ENCODE results near the gene NT5M. TPM values are rescaled to one million over a fixed set of nuclear protein-coding genes. Genes with fewer than 3 reads are reported as not detected.
"Not testable (repeated sequence)": the region's sequence is repeated elsewhere in the genome, so short reads cannot be mapped to it uniquely, and the experiment has no call there.

NT5M gene
- polyA plus RNA-seq: 1 to 10 TPM; 3.2 to 4.6 (median 3.3) TPM

- Mint-ChIP-seq H3K27ac (peak within 1 kb of the TSS; percentile 90 to 99 (median 96)), H3K4me3 (peak within 1 kb of the TSS; percentile 84 to 95 (median 91)), H3K27me3 (ENCODE audit: low read depth in 3 of 3) (peaks cover 7 to 16% (median 10%) of the 10 kb centered on the region in 3 donors), H3K36me3 (no peaks in the 10 kb centered on the region), H3K9me3 (no peaks in the 10 kb centered on the region), H3K4me1 (peaks cover 31 to 36% of the 10 kb centered on the region in 2 donors)
- peak; percentile 62 to 75 (median 69) for DNase-seq
These were observed at the start of gene NT5M for GRCh38 chr17:17303010-17303846. TSS of gene NT5M (plus strand) at chr17:17303373. CDS start at chr17:17303551, 178 bp downstream.

GRCh38 chr17:17253406-17253805 lies 49.8 kb upstream of the NT5M start:
- Mint-ChIP-seq H3K4me1 (no peaks in the 10 kb centered on the region), H3K36me3 (peaks cover 12 to 19% (median 16%) of the 10 kb centered on the region in 3 donors), H3K9me3 (no peaks in the 10 kb centered on the region), H3K4me3 (no peak overlapping the region), H3K27me3 (ENCODE audit: low read depth in 3 of 3) (peaks cover 2% of the 10 kb centered on the region in 3 donors), H3K27ac (no peak overlapping the region)
- no peak for DNase-seq

- Mint-ChIP-seq H3K36me3 (peaks cover 14 to 20% (median 18%) of the 10 kb centered on the region in 3 donors), H3K4me3 (no peak overlapping the region)
- DNase-seq: no peak
These were observed 49.1 kb upstream of the NT5M start for GRCh38 chr17:17254036-17254435.

GRCh38 chr17:17255689-17256088 lies 47.5 kb upstream of the NT5M start:
- not testable (repeated sequence) for H3K27me3 Mint-ChIP-seq (ENCODE audit: low read depth in 3 of 3); H3K4me1 Mint-ChIP-seq; DNase-seq; H3K9me3 Mint-ChIP-seq; H3K27ac Mint-ChIP-seq; H3K4me3 Mint-ChIP-seq
- peaks cover 19 to 32% (median 23%) of the 10 kb centered on the region in 3 donors for H3K36me3 Mint-ChIP-seq

More at GRCh38 chr17:17254036-17254435, 49.1 kb upstream of the NT5M start:
- H3K9me3 Mint-ChIP-seq: no peaks in the 10 kb centered on the region
- peaks cover 2% of the 10 kb centered on the region in 3 donors for H3K27me3 Mint-ChIP-seq (ENCODE audit: low read depth in 3 of 3)
- H3K4me1 Mint-ChIP-seq: no peaks in the 10 kb centered on the region
- no peak overlapping the region for H3K27ac Mint-ChIP-seq

- H3K4me3 Mint-ChIP-seq: no peak overlapping the region
- H3K9me3 Mint-ChIP-seq: no peaks in the 10 kb centered on the region
- H3K27me3 Mint-ChIP-seq (ENCODE audit: low read depth in 3 of 3): peaks cover 2% of the 10 kb centered on the region in 3 donors
- no peak for DNase-seq
- H3K4me1 Mint-ChIP-seq: no peaks in the 10 kb centered on the region
- H3K36me3 Mint-ChIP-seq: peaks cover 19 to 35% (median 23%) of the 10 kb centered on the region in 3 donors
- H3K27ac Mint-ChIP-seq: no peak overlapping the region
These were observed 46.9 kb upstream of the NT5M start for GRCh38 chr17:17256316-17256715.

GRCh38 chr17:17258011-17258410 lies 45.2 kb upstream of the NT5M start:
- Mint-ChIP-seq H3K4me3 (no peak overlapping the region), H3K27me3 (ENCODE audit: low read depth in 3 of 3) (peaks cover 2% of the 10 kb centered on the region in 3 donors), H3K9me3 (no peaks in the 10 kb centered on the region), H3K27ac (peak overlapping the region in 2 of 6 donors; percentile 18 to 35), H3K4me1 (no peaks in the 10 kb centered on the region), H3K36me3 (peaks cover 18 to 30% (median 19%) of the 10 kb centered on the region in 3 donors)
- DNase-seq: no peak

- Mint-ChIP-seq H3K4me1 (no peaks in the 10 kb centered on the region), H3K27ac (peak overlapping the region in 3 of 6 donors; percentile 3 to 12 (median 10)), H3K27me3 (ENCODE audit: low read depth in 3 of 3) (peaks cover 2% of the 10 kb centered on the region in 3 donors), H3K4me3 (no peak overlapping the region), H3K36me3 (peaks cover 14 to 31% (median 22%) of the 10 kb centered on the region in 3 donors), H3K9me3 (no peaks in the 10 kb centered on the region)
- no peak for DNase-seq
These were observed 44.2 kb upstream of the NT5M start for GRCh38 chr17:17258998-17259397.

- Mint-ChIP-seq H3K36me3 (peaks cover 21 to 41% (median 24%) of the 10 kb centered on the region in 3 donors), H3K27me3 (ENCODE audit: low read depth in 3 of 3) (no peaks in the 10 kb centered on the region), H3K27ac (peak overlapping the region in 1 of 6 donors; percentile 17), H3K9me3 (no peaks in the 10 kb centered on the region), H3K4me3 (no peak overlapping the region), H3K4me1 (no peaks in the 10 kb centered on the region)
- DNase-seq: no peak
These were observed 38.7 kb upstream of the NT5M start for GRCh38 chr17:17264430-17264829.

GRCh38 chr17:17269926-17270773 lies 33.0 kb upstream of the NT5M start:
- peaks cover 2 to 5% of the 10 kb centered on the region in 2 donors for H3K4me1 Mint-ChIP-seq
- H3K36me3 Mint-ChIP-seq: peaks cover 11 to 28% (median 15%) of the 10 kb centered on the region in 3 donors
- no peak overlapping the region for H3K4me3 Mint-ChIP-seq
- no peaks in the 10 kb centered on the region for H3K9me3 Mint-ChIP-seq
- DNase-seq: peak in 1 of 3 donors; percentile 15
- H3K27me3 Mint-ChIP-seq (ENCODE audit: low read depth in 3 of 3): peaks cover 0 to 2% (median 0%) of the 10 kb centered on the region in 3 donors
- no peak overlapping the region for H3K27ac Mint-ChIP-seq

GRCh38 chr17:17275971-17276370 lies 27.2 kb upstream of the NT5M start:
- H3K27ac Mint-ChIP-seq: no peak overlapping the region
- H3K4me3 Mint-ChIP-seq: no peak overlapping the region
- peaks cover 3 to 4% (median 4%) of the 10 kb centered on the region in 3 donors for H3K36me3 Mint-ChIP-seq
- peaks cover 1 to 8% (median 3%) of the 10 kb centered on the region in 3 donors for H3K27me3 Mint-ChIP-seq (ENCODE audit: low read depth in 3 of 3)
- no peaks in the 10 kb centered on the region for H3K9me3 Mint-ChIP-seq
- peaks cover 24 to 37% of the 10 kb centered on the region in 2 donors for H3K4me1 Mint-ChIP-seq
- no peak for DNase-seq

GRCh38 chr17:17277431-17277830 lies 25.7 kb upstream of the NT5M start:
- Mint-ChIP-seq H3K4me1 (peaks cover 34 to 51% of the 10 kb centered on the region in 2 donors), H3K4me3 (peak overlapping the region in 1 of 5 donors; percentile 21)

GRCh38 chr17:17279316-17279715 lies 23.9 kb upstream of the NT5M start:
- Mint-ChIP-seq H3K4me1 (peaks cover 34 to 52% of the 10 kb centered on the region in 2 donors), H3K9me3 (no peaks in the 10 kb centered on the region), H3K4me3 (peak overlapping the region; percentile 91 to 97 (median 95)), H3K36me3 (peaks cover 3 to 4% (median 4%) of the 10 kb centered on the region in 3 donors), H3K27ac (peak overlapping the region; percentile 30 to 95 (median 76)), H3K27me3 (ENCODE audit: low read depth in 3 of 3) (peaks cover 3 to 12% (median 9%) of the 10 kb centered on the region in 3 donors)
- no peak for DNase-seq

More at GRCh38 chr17:17277431-17277830, 25.7 kb upstream of the NT5M start:
- not testable (repeated sequence) for H3K27ac Mint-ChIP-seq, H3K36me3 Mint-ChIP-seq, H3K9me3 Mint-ChIP-seq, DNase-seq
- peaks cover 3 to 12% (median 7%) of the 10 kb centered on the region in 3 donors for H3K27me3 Mint-ChIP-seq (ENCODE audit: low read depth in 3 of 3)
